HEK293 (cell line): Measurements from ENCODE around the gene FBLN2.

Experiments used
- CTCF ChIA-PET: fragments of 350-600 bp; formaldehyde crosslinking; extraction: SDS; loops from one replicate; lab custom pipeline; 2021; ENCODE audit warnings: antibody characterized with exemption; lab: Yijun Ruan, JAX
- POLR2A ChIA-PET: fragments of 300-600 bp; formaldehyde crosslinking; extraction: SDS; loops from one replicate; lab custom pipeline; 2020; ENCODE audit warnings: antibody characterized with exemption, inconsistent platforms; lab: Yijun Ruan, JAX
- H3K27ac ChIP-seq: fragments of 200-500 bp; sonication (Bioruptor generic); 2 replicates; pipeline ENCODE4 v1.5.1; 2014; ENCODE audit warnings: low read depth, low read length, control low read depth, inconsistent platforms; ENCODE audit errors: extremely low read depth
- H3K36me3 ChIP-seq, 2 experiments: fragments of 200-500 bp in 1 of 2; sonication (Bioruptor generic) in 1 of 2; 1 replicate in 1 of 2; 2 replicates in 1 of 2; pipeline ENCODE4 v1.5.1; 2014 to 2017; ENCODE audit warnings: inconsistent platforms in 2 of 2, low read length in 2 of 2; ENCODE audit not compliant: control insufficient read depth in 2 of 2, insufficient read depth in 1 of 2
- H3K4me1 ChIP-seq: fragments of 200-500 bp; sonication (Bioruptor generic); 2 replicates; pipeline ENCODE4 v1.5.1; 2014; ENCODE audit warnings: mild to moderate bottlenecking, low read length, inconsistent platforms; ENCODE audit not compliant: control insufficient read depth, insufficient read depth
- H3K4me3 ChIP-seq: 2 replicates; pipeline ENCODE4 v1.5.1; 2011; ENCODE audit warnings: low read depth, mild to moderate bottlenecking, control low read depth, low read length, moderate library complexity
- H3K9me3 ChIP-seq: fragments of 200-500 bp; sonication (Bioruptor generic); 2 replicates; pipeline ENCODE4 v1.5.1; 2014; ENCODE audit warnings: low read depth, low read length, inconsistent platforms; ENCODE audit not compliant: control insufficient read depth, insufficient read depth
- ATF2 ChIP-seq: fragments of 450-650 bp; formaldehyde crosslinking; IDR thresholded peaks from 2 replicates; pipeline ENCODE4 v1.5.1; 2016; ENCODE audit warnings: missing biosample characterization, missing genetic modification characterization, low read depth
- BCL11B ChIP-seq: fragments of 450-650 bp; formaldehyde crosslinking; IDR thresholded peaks from 2 replicates; pipeline ENCODE4 v1.5.1; 2016; ENCODE audit warnings: low read depth, missing biosample characterization, missing genetic modification characterization
- ELK4 ChIP-seq: IDR thresholded peaks from 2 replicates; pipeline ENCODE4 v1.6.1; 2011; ENCODE audit warnings: mild to moderate bottlenecking, low read depth, low read length, borderline replicate concordance
- HOXC10 ChIP-seq: sonication (generic); formaldehyde crosslinking; IDR thresholded peaks from 2 replicates; pipeline ENCODE4 v1.8.1; 2023; ENCODE audit warnings: mild to moderate bottlenecking, missing genetic modification reagents
- KLF1 ChIP-seq: fragments of 450-650 bp; formaldehyde crosslinking; IDR thresholded peaks from 2 replicates; pipeline ENCODE4 v1.5.1; 2016; ENCODE audit warnings: missing biosample characterization, missing genetic modification characterization
- KLF16 ChIP-seq: fragments of 450-650 bp; formaldehyde crosslinking; IDR thresholded peaks from 2 replicates; pipeline ENCODE4 v1.5.1; 2017; ENCODE audit warnings: missing biosample characterization, missing genetic modification characterization
- KLF9 ChIP-seq: fragments of 450-650 bp; formaldehyde crosslinking; IDR thresholded peaks from 2 replicates; pipeline ENCODE4 v1.5.1; 2016; ENCODE audit warnings: missing biosample characterization, missing genetic modification characterization, low read depth
- MEIS1 ChIP-seq: sonication (generic); formaldehyde crosslinking; IDR thresholded peaks from 2 replicates; pipeline ENCODE4 v1.8.1; 2022; ENCODE audit warnings: missing genetic modification reagents, mild to moderate bottlenecking, borderline replicate concordance
- WT1 ChIP-seq: fragments of 450-650 bp; formaldehyde crosslinking; IDR thresholded peaks from 2 replicates; pipeline ENCODE4 v1.5.1; 2016; ENCODE audit warnings: missing biosample characterization, missing genetic modification characterization
- ZBTB10 ChIP-seq: fragments of 450-650 bp; formaldehyde crosslinking; IDR thresholded peaks from 2 replicates; pipeline ENCODE4 v1.5.1; 2016; ENCODE audit warnings: missing biosample characterization, missing genetic modification characterization
- ZIC2 ChIP-seq: fragments of 450-650 bp; formaldehyde crosslinking; IDR thresholded peaks from 2 replicates; pipeline ENCODE4 v1.5.1; 2016; ENCODE audit warnings: missing biosample characterization, missing genetic modification characterization
- ZNF133 ChIP-seq: fragments of 450-650 bp; formaldehyde crosslinking; IDR thresholded peaks from 2 replicates; pipeline ENCODE4 v1.5.1; 2016; ENCODE audit warnings: missing biosample characterization, missing genetic modification characterization
- ZNF140 ChIP-seq: fragments of 450-650 bp; formaldehyde crosslinking; IDR thresholded peaks from 2 replicates; pipeline ENCODE4 v1.5.1; 2016; ENCODE audit warnings: missing biosample characterization, missing genetic modification characterization
- ZNF184 ChIP-seq: fragments of 450-650 bp; IDR thresholded peaks from 2 replicates; pipeline ENCODE4 v1.5.1; 2018; ENCODE audit warnings: missing biosample characterization, mild to moderate bottlenecking, missing genetic modification characterization
- ZNF202 ChIP-seq: fragments of 450-650 bp; formaldehyde crosslinking; IDR thresholded peaks from 2 replicates; pipeline ENCODE4 v1.5.1; 2016; ENCODE audit warnings: missing biosample characterization, missing genetic modification characterization, borderline replicate concordance
- ZNF223 ChIP-seq: fragments of 450-650 bp; formaldehyde crosslinking; IDR thresholded peaks from 2 replicates; pipeline ENCODE4 v1.5.1; 2016; ENCODE audit warnings: missing biosample characterization, missing genetic modification characterization
- ZNF433 ChIP-seq: fragments of 450-650 bp; formaldehyde crosslinking; IDR thresholded peaks from 2 replicates; pipeline ENCODE4 v1.5.1; 2016; ENCODE audit warnings: missing biosample characterization, missing genetic modification characterization, low read depth
- ZNF549 ChIP-seq: fragments of 450-650 bp; IDR thresholded peaks from 2 replicates; pipeline ENCODE4 v1.5.1; 2018; ENCODE audit warnings: missing biosample characterization, missing genetic modification characterization, mild to moderate bottlenecking, inconsistent platforms, moderate library complexity
- ZNF596 ChIP-seq: fragments of 450-650 bp; IDR thresholded peaks from 2 replicates; pipeline ENCODE4 v1.5.0; 2018; ENCODE audit warnings: missing biosample characterization, mild to moderate bottlenecking, missing genetic modification characterization, moderate library complexity
- ZNF600 ChIP-seq: fragments of 450-650 bp; formaldehyde crosslinking; IDR thresholded peaks from 2 replicates; pipeline ENCODE4 v1.5.1; 2016; ENCODE audit warnings: missing biosample characterization, missing genetic modification characterization
- ZNF621 ChIP-seq: fragments of 450-650 bp; formaldehyde crosslinking; IDR thresholded peaks from 2 replicates; pipeline ENCODE4 v1.5.1; 2017; ENCODE audit warnings: missing biosample characterization, missing genetic modification characterization
- ZNF776 ChIP-seq: fragments of 450-650 bp; formaldehyde crosslinking; IDR thresholded peaks from 2 replicates; pipeline ENCODE4 v1.5.0; 2017; ENCODE audit warnings: missing biosample characterization, missing genetic modification characterization, borderline replicate concordance

Gene FBLN2

GRCh38 chr3:13502791-13503060 is 46.2 kb upstream of the FBLN2 start:
- Histone ChIP-seq H3K27ac (no peak overlapping the region), H3K4me3 (no peak overlapping the region), H3K9me3 (no peaks in the 10 kb centered on the region), H3K36me3 (no peaks in the 10 kb centered on the region), H3K4me1 (peaks cover 3% of the 10 kb centered on the region; the same call in 1 of the 2 replicates)
- TF ChIP-seq ZNF549 (tag by site-specific recombination): no peak
- TF ChIP-seq ZNF596 (tag by site-specific recombination): no peak
- TF ChIP-seq ZNF621: no peak
- no peak for TF ChIP-seq ZNF202
- no peak for TF ChIP-seq KLF16 (tag by site-specific recombination)
- no peak for TF ChIP-seq ZNF133
- TF ChIP-seq BCL11B (tag by site-specific recombination): no peak
- no peak for TF ChIP-seq ZNF600 (tag by site-specific recombination)
- TF ChIP-seq WT1: no peak
- TF ChIP-seq ZNF184 (tag by site-specific recombination): no peak
- TF ChIP-seq ZBTB10 (tag by site-specific recombination): no peak
- ChIA-PET CTCF (interaction anchor here (8.4 kb wide), 1 partner anchor 145 kb away, joined by 181 read pairs; no protein-coding TSS in a partner anchor), POLR2A (interaction anchor here (0.7 kb wide), 1 partner anchor 88 kb away, joined by 4 read pairs; no protein-coding TSS in a partner anchor)

GRCh38 chr3:13504161-13504831 is 44.6 kb upstream of the FBLN2 start:
- CTCF ChIA-PET: interaction anchor here (1.0 to 8.4 kb wide), 2 partner anchors 97 to 143 kb away, joined by 5 to 181 read pairs; no protein-coding TSS in a partner anchor
- POLR2A ChIA-PET: no interaction called here
- Histone ChIP-seq H3K4me3 (no peak overlapping the region), H3K9me3 (no peaks in the 10 kb centered on the region), H3K27ac (no peak overlapping the region), H3K36me3 (no peaks in the 10 kb centered on the region), H3K4me1 (peaks cover 6% of the 10 kb centered on the region; the same call in 1 of the 2 replicates)
- TF ChIP-seq ZNF223 (tag by site-specific recombination): 0 out of 2 replicates have a peak, but pooled peaks have one; percentile 21
- TF ChIP-seq ZNF776 (tag by site-specific recombination): no peak
- TF ChIP-seq ELK4: no peak
- TF ChIP-seq ZNF433 (tag by site-specific recombination): no peak
- no peak for TF ChIP-seq KLF9 (tag by site-specific recombination)
- TF ChIP-seq ATF2 (tag by site-specific recombination): no peak
- TF ChIP-seq HOXC10: no peak
- no peak for TF ChIP-seq MEIS1 (CRISPR knock-in tag)
- TF ChIP-seq ZIC2 (tag by site-specific recombination): peak; percentile 84
- no peak for TF ChIP-seq KLF1 (tag by site-specific recombination)
- TF ChIP-seq ZNF140: no peak
